ENCODE measurements around the gene PKLR. TPM values are rescaled to one million over a fixed set of nuclear protein-coding genes. Genes with fewer than 3 reads are reported as not detected.
"Not testable (repeated sequence)": the region's sequence is repeated elsewhere in the genome, so short reads cannot be mapped to it uniquely, and the experiment has no call there.

The PKLR gene
- total RNA-seq, 1 donor from 2014 or later, result not detected

DNA sequence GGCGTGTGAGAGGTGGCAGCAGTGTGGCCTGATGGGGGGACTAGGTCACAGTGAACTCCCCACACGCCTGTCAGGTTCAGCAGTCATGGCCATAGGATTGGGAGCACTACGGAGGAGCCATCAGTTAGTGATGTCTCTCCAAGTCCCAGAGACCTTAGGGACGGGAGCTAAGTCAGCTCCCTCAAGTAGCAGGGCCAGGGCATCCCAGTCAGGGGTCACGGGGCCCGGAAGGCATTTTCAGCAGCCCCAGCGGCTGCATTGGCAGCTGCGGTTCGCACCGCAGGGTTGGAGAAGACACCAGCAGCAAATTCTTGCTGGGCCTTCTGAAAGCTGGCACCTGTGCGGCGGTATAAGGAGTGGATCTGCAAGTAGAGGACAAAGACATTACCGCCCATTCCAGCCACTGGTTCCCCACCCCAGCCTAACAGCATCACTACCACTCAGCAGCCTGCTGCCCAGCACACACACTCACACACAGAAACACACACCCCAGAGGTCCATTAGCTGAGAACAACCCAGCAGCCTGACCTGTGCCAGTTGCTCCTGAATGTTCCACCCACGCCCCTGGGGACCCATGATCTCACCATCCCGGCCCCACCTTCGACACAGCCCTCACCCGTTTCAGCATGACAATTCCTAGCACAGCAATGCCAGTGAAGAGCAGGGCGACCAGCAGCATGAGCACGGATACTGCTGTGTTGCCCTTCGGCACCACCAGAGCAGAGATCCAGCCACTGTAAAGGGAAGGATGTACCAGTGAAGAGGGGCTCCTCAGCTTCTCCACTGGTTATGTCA lies 45.0 kb downstream of the PKLR start:
- no peak for DNase-seq (ENCODE audit: low read depth in 2 of 2)

DNA sequence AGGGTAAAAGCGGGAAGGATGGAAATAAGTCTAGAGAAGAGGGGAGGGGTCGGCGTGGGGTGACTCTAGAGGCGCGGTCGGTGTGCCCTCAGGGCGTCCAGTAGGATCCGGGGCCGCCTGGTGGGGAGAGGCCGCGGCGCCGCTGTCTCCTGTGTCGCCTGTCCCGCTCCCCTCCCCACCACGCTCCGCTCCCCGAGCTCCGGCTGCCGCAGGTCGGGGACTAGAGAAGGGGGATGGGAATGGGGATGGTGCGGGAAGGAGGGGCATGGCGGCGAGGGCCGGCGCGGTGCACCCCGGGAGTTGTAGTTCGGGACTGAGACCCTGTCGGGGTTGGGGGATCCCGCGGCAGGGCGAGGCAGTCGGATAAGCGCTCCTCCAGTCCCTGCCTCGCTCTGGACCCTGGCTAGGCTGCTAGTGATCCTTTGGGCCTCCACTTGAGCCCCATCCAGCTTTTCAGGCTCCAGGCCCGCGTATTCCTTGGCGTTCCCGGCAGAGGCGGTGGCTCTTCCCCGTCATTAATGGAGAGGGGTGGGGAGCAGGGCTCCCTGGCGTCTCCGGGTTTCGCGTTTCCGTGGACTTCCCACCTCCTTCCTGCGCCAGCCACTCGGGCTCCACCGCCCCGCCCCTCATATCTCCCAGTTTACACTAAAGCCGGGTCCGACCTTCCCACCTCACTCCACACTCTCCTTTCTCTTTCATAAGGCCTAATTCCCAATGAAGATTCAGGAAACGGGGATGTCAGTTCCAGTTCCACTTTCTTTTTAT lies 45.8 kb downstream of the PKLR start, which contains the start of gene ENTREP3:
Gene ENTREP3, minus strand, starts transcription at position 241 of the 765 bp plus-strand sequence. CDS start 606 bp downstream, outside the sequence.
- peak; percentile 61 to 88 for DNase-seq (ENCODE audit: low read depth in 2 of 2)

DNA sequence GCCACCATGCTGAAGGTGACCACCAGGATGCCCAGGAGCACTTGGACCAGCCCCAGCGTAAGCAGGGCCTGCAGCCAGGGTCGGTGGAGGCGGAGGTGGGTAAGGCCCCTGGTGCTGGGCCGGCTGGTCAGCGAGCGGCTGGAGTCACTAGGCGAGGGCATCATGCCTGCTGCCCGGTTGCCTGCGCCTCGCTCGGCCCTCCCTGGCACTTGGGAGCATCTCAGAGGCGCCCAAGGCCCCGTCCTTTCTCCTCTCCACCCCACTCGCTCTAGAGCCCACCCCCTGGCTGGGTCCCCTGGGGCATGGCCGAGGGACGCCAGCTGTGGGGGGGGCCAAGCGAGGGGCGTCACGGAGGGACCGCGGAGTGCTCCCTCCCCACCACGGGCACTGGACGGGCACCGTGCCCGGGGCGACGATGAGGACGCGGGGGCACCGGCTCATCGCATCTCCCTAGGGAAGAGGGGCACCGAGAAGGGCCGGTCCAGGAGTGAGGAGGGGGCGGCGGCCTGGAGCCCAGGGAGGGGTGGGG lies 46.5 kb downstream of the PKLR start:
- DNase-seq (ENCODE audit: low read depth in 2 of 2), result peak in 1 of 2 donors; percentile 14

DNA sequence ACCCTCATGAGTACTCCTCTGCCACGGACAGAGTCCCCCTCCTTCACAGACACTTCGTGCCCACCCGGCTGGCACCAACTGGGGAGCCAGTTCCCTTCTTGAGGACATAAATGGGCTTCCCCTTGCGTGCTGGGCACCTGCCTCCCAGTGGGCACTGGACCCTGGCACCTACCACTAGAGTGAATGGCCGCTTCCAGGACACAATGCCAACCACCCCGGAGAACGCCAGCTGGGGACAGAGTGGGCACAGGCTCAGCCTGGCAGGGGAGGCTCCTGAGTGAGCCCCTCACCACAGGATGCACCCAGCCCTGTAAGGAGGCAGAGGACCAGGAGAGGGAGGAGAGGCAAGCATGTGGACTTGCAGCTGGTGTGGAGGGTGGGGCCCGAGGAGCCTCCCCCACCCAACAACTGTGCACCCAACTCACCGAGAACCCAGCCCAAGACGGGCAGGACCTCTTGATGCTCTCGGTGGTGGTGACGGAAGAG lies 47.0 kb downstream of the PKLR start:
- DNase-seq (ENCODE audit: low read depth in 2 of 2), result no peak

DNA sequence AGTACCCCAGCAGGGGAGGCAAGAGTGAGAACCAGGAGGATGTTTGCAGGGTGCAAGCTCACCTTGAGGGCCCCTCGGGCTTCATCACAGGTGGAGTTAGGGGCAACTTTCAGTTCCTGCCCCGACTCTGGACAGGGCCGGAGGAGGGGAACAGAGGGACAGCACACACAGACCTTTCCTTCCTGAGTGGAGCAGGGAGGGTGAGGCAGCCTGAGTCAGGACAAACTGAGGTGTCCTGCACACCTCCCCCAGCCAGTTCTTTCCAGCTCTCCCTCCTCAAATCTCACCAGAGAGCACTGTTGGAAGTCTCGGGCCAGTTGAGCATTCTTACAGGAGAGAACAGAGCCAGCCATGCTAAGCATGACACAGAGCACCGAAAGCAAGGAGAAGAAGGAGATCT lies 47.4 kb downstream of the PKLR start:
- peak in 1 of 2 donors; percentile 12 for DNase-seq (ENCODE audit: low read depth in 2 of 2)

DNA sequence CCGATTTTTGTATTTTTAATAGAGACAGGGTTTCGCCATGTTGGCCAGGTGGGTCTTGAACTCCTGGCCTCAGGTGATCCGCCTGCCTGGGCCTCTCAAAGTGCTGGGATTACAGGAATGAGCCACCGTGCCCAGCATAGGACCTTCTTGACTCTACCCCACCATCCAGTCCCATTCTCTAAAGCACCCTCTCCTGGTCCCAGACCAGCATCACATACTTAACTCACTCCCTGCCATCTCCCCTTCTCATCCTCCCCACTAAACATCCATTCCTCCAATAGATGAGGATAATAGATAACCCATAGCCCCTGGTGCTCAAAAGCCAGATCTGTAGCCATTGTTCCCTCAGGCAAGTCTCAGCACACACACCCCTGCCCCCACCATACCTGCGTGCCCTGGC lies 48.0 kb downstream of the PKLR start:
- DNase-seq (ENCODE audit: low read depth in 2 of 2), result no peak

DNA sequence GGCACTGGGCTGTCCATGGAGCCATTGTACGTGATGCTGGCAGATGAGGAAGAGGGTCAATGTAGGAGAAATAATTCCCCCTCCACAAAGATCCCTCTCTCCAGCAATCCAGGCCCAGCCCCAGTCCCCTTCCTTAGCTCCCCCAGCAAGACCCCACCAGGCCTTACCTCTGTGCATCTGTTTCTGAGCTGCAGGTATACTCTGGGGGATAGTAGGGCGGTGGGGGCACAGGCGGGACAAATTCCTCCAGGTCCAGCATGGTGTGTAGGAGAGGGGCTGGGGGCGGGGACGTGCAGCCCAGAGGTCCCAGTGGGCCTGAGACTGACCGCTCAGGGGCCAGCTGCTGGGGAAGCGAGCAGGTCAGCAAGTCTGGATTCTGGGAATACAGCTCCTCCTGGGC lies 49.7 kb downstream of the PKLR start:
- DNase-seq (ENCODE audit: low read depth in 2 of 2), result no peak

DNA sequence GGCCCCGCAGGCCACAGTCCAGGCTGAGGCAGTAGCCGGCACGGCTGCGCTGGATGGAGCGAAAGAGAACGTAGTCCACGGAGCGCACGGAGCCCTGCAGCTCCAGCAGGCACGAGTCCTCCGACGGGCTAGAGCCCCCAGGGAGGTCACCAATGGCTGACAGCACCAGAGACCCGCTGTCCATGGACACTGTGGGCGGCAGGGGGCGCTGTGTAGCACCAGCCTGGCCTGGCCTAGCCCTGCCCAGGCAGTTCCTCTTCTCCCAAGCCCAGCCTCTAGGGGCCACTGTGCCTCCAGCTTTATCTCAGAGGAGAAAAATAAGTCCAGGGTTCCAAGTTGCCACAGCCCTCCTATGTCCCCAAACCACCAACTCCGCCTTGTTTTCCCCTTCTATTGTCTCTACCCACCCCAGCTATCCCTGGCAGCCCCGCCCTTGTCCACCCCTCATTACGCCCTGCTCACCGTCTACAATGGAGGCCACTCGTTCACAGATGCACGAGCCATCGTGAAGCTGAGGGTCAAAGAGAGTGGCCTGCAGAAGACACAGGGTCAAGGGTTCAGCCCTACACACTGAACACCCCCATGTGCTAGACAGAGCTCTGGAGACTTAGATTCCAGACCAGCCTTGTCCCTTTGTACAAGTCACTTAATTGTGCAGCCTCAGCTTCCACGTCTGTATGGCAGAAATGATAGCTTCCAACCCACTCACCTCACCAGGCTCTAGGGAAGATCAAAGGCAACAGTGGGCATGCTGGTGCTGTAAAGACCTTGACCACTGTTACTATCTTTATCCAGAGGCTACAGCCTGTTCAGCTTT lies 50.4 kb downstream of the PKLR start:
- DNase-seq (ENCODE audit: low read depth in 2 of 2), result peak; percentile 78 to 92

DNA sequence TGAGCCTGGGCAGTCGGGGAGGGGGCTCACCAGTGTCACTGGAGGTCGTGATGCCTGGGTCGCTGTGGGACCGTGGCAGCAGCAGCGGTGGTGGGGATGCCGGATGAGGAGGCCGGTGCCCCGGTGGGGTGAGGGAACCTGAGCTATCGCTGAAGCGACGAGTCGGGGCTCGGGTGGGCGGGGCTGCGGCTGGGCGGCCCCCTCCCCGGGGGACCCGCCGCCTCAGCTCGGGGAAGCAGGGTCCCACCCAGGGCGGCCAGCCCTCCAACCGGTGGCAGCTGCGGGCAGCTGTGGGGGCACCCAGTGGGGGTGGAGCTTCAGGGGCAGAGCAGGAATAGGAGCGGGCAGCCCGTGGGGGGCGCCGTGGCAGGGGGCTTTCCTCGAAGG lies 51.0 kb downstream of the PKLR start:
- DNase-seq (ENCODE audit: low read depth in 2 of 2), result no peak

DNA sequence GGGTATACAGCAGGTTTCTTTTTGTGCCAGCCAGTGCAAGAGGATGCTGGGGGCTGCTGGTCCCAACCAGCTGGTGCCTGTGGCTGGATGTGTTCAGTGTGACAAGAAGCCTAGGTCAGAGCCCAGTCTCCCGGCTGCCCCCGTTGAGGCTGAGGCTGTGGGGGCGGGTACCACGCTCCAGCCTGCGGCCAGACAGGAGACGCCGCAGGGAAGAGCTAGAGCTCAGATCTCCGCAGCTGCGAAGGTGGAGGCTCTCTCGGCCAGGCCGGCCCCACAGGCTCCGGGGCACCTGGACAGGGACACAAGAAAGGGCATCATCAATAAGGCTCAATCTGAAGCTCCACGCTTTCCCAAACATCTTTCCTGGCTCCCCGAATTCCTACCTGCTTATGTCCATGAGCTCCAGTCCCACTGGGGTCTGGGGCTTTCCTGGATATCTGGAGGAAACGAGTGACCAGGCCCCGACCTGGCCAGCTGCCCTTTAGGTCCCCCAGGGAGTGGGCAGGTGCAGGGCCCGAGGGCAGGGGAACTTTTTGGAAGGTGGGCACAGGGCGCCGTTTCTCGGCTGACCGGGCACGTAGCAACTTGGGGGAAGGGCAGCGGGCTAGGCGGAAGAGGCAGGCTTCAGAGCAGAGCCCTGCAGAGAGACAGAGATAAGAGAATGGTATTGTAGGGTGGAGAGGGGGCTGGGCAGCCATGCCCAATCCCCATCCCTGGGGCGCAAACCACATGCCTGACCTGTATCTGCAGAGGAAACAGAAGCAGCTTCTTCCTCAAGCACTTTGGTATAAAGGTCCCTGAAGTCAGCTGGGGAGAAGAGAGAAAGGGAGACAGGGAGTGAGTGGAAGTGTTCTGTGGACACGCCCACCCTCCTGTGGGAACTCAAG lies 53.3 kb downstream of the PKLR start:
- DNase-seq (ENCODE audit: low read depth in 2 of 2), result no peak

DNA sequence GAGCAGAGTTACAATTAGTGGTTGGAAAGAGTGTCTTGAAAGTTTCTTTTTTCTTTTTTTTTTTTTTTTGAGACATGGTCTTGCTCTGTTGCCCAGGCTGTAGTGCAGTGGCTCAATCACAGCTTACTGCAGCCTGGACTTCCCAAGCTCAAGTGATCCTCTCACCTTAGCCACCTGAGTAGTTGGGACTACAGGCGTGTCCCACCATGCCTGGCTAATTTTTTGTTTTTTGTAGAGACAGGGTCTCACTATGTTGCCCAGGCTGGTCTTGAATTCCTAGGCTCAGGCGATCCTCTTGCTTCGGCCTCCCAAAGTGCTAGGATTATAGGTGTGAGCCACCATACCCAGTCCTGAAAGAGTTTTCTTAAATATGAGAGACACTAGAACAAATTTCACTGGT lies 54.4 kb downstream of the PKLR start:
- not testable (repeated sequence) for DNase-seq (ENCODE audit: low read depth in 2 of 2)

DNA sequence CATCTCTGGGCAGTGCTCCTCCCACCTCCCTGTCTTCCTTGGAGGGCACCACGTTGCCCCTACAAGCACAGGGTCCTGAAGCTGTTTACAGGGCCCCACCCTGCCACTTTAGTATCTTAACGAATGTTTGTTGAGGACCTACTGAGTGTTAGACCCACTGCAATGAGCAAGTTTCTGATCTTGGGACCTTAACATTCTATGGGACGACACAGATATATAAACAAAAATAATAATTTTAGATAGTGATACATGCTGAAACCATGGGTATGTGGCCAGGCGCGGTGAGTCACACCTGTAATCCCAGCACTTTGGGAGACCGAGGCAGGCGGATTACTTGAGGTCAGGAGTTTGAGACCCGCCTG lies 56.1 kb downstream of the PKLR start:
- no peak for DNase-seq (ENCODE audit: low read depth in 2 of 2)

DNA sequence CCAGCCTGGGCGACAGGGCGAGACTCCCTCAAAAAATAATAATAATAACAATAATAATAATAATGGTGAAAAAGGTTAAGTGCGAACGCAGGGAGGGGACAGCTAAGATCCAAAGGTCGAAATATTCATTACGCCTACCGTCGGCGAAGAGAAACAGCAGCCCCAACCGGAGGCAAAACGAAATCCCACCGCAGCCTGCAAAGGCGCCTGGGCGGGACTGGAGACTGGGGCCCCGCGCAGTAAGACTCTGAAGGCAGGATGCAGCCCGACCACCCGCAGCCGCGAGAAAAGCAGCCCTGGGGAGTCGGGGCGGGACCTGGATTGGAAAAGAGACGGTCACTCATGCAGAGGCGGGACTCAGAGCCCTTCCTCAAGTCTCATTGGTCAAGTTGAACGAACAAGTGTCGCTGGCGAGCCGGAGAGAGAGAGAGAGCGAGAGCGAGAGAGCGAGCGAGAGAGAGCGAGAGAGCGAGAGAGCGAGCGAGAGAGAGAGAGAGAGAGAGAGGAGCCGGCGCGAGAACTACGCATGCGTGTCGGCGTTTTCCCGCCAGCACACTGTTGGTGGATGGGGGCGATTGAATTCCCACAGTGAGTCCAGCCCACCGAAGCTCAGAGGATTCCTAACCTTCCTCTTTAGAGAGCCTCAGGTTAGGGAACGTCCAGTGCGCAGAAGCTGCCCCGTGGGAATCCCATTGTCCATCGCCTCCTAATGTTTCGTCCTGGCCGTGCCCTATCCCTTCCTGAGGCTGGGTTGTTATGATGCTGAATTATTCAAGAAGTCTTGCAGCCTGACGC lies 56.7 kb downstream of the PKLR start:
- peak; percentile 98 to 99 for DNase-seq (ENCODE audit: low read depth in 2 of 2)

DNA sequence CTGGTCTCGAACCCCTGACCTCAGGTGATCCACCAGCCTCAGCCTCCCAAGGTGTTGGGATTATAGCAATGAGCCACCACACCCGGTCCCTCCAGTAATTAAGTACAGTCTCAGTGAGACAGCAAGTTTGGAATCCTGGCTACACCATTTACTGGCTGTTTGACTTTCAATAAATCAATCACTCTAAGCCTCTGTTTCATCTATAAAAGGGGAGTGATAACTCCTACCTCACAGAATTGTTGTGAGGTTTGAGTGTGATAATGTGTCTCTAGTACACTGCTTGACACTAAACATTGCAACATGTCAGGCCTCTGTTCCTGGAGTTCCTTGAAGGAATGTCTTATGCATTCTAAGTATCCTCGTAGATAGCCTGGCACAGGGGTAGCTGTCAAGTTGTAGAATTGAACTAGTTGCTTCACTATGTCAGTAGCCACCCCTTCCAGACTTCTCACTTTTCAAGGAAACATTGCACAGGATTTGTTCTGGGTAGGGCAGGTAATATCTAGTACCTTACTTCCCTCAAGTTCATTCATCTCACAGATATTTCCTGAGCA lies 58.4 kb downstream of the PKLR start:
- no peak for DNase-seq (ENCODE audit: low read depth in 2 of 2)

DNA sequence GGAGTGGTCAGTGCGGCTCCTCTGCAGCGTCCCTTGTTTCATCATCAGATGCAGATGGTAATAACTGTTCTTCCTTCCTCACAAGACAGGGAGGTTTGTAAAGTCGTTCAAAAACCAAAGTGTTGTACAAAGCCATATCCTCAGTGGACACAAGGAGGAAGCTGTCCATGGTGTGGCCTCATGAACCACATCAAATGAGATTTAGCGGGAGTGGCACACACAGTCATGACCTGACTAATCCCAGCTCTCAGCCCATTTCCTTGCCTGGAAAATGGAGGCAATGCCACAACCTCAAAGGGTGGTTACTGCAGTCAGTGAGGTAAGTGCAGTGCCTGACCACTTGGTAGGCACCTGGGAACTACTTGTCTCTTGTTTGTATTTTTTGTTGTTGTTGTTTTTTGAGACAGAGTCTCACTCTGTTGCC lies 59.4 kb downstream of the PKLR start:
- no peak for DNase-seq (ENCODE audit: low read depth in 2 of 2)

DNA sequence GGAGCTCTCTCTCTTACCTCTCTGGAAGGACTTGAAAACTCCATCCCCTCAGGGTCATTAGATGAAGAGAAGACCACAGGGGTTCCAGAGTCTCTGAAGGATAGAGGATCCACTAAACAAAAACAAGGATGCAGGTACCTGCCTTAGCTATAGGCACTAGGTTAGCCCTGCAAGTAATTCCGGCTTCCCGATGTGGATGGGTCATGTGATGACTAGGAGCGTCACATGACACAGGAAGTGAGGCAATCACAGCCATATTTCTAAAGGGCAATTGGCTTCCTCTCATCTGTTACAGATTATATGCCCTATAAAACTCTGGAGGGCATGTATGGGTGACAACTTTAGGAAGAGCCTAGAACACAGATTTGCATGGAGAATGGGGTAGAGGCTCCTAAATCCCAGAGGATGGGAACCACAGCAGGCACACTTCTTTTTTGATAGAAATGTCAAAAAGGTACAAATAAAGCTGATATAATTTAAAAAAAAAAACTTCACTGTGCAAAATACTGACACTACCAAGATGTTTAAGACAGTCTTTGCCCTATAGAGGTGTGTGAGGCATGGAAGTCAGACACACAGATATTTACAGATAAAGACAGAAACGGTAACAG lies 60.1 kb downstream of the PKLR start:
- peak; percentile 72 to 81 for DNase-seq (ENCODE audit: low read depth in 2 of 2)

All from dermis microvascular lymphatic vessel endothelial cell (primary cell).